IMR-90 (cell line): ENCODE data around the gene CEP128. TPM values are rescaled to one million over a fixed set of nuclear protein-coding genes. Genes with fewer than 3 reads are reported as not detected.

Experiments used
- ATAC-seq: fragments of 200-7000 bp; cut with Tn5 transposase; 2 replicates; pipeline ENCODE4 v1.9.1; 2020; ENCODE audit warnings: low read depth, mild to moderate bottlenecking, moderate library complexity
- BruUV-seq: library from RNA; stranded (reverse); fragments of 400-500 nt; replicated peaks from 2 replicates; lab custom pipeline; 2021; lab: Mats Ljungman, UMichigan
- CTCF ChIA-PET: fragments of 300-600 bp; formaldehyde crosslinking; extraction: SDS; loops from one replicate; lab custom pipeline; 2021; ENCODE audit warnings: antibody characterized with exemption; lab: Yijun Ruan, JAX
- POLR2A ChIA-PET: fragments of 300-600 bp; sonication (Branson Sonifier 250); formaldehyde crosslinking; loops from one replicate; lab custom pipeline; 2022; ENCODE audit warnings: antibody characterized with exemption; ENCODE audit not compliant: unreplicated experiment; lab: Charles Lee
- DNase-seq: peaks from one replicate; pipeline ENCODE4 v3.0.0; 2013
- H2AFZ ChIP-seq: replicated peaks from 2 replicates; pipeline ENCODE3; 2013; ENCODE audit warnings: low read length, mild to moderate bottlenecking; ENCODE audit not compliant: poor library complexity
- H2AK5ac ChIP-seq: 2 replicates; pipeline ENCODE4 v1.6.1; 2013; ENCODE audit warnings: low read depth, low read length, inconsistent platforms
- H2AK9ac ChIP-seq: replicated peaks from 2 replicates; pipeline ENCODE3; 2013; ENCODE audit warnings: mild to moderate bottlenecking, low read depth, low read length, moderate library complexity; ENCODE audit not compliant: poor library complexity
- H2BK120ac ChIP-seq: 2 replicates; pipeline ENCODE4 v1.6.1; 2013; ENCODE audit warnings: low read depth, low read length, inconsistent platforms
- H2BK15ac ChIP-seq: 3 replicates; pipeline ENCODE4 v1.6.1; 2013; ENCODE audit warnings: low read depth, low read length, inconsistent platforms
- H2BK20ac ChIP-seq: 2 replicates; pipeline ENCODE4 v1.6.1; 2013; ENCODE audit warnings: low read depth, mild to moderate bottlenecking, inconsistent platforms, low read length, moderate library complexity
- H2BK5ac ChIP-seq: 2 replicates; pipeline ENCODE4 v1.6.1; 2013; ENCODE audit warnings: mild to moderate bottlenecking, low read depth, low read length, inconsistent platforms; ENCODE audit not compliant: poor library complexity, severe bottlenecking
- H3K14ac ChIP-seq: replicated peaks from 2 replicates; pipeline ENCODE4 v1.6.1; 2013; ENCODE audit warnings: low read depth, low read length, inconsistent platforms
- H3K18ac ChIP-seq: 2 replicates; pipeline ENCODE4 v1.6.1; 2013; ENCODE audit warnings: low read depth, low read length, control low read depth
- H3K23ac ChIP-seq: 2 replicates; pipeline ENCODE4 v1.6.1; 2013; ENCODE audit warnings: low read depth, low read length, inconsistent platforms
- H3K27ac ChIP-seq: 2 replicates; pipeline ENCODE4 v1.5.1; 2013; ENCODE audit warnings: mild to moderate bottlenecking, control low read depth, low read length; ENCODE audit not compliant: insufficient read depth
- H3K27me3 ChIP-seq: 2 replicates; pipeline ENCODE4 v1.6.1; 2013; ENCODE audit warnings: low read length; ENCODE audit not compliant: control insufficient read depth, insufficient read depth
- H3K36me3 ChIP-seq: 2 replicates; pipeline ENCODE4 v1.6.1; 2013; ENCODE audit warnings: low read length, mixed read lengths; ENCODE audit not compliant: control insufficient read depth, insufficient read depth
- H3K4ac ChIP-seq: 2 replicates; pipeline ENCODE4 v1.6.1; 2013; ENCODE audit warnings: low read depth, low read length, inconsistent platforms
- H3K4me1 ChIP-seq: 2 replicates; pipeline ENCODE4 v1.6.1; 2013; ENCODE audit warnings: low read length, mixed read lengths; ENCODE audit not compliant: control insufficient read depth, insufficient read depth
- H3K4me2 ChIP-seq: 2 replicates; pipeline ENCODE4 v1.6.1; 2013; ENCODE audit warnings: low read depth, mild to moderate bottlenecking, control low read depth, low read length, moderate library complexity
- H3K4me3 ChIP-seq: 2 replicates; pipeline ENCODE4 v1.5.1; 2013; ENCODE audit warnings: low read depth, mild to moderate bottlenecking, control low read depth, low read length, moderate library complexity; ENCODE audit not compliant: insufficient read depth
- H3K56ac ChIP-seq: 2 replicates; pipeline ENCODE4 v1.6.1; 2013; ENCODE audit warnings: low read length, inconsistent platforms; ENCODE audit not compliant: insufficient read depth; ENCODE audit errors: extremely low read depth
- H3K79me1 ChIP-seq, 2 experiments: 2 replicates each; pipeline ENCODE4 v1.6.1; 2013; ENCODE audit warnings: low read length in 2 of 2, inconsistent platforms in 1 of 2, low read depth in 1 of 2
- H3K9ac ChIP-seq: 2 replicates; pipeline ENCODE4 v1.6.1; 2013; ENCODE audit warnings: low read depth, low read length, control low read depth
- H3K9me1 ChIP-seq: 2 replicates; pipeline ENCODE4 v1.6.1; 2013; ENCODE audit warnings: low read length, inconsistent platforms; ENCODE audit not compliant: insufficient read depth
- H3K9me3 ChIP-seq: 2 replicates; pipeline ENCODE4 v1.6.1; 2013; ENCODE audit warnings: low read length; ENCODE audit not compliant: control insufficient read depth, insufficient read depth
- H4K20me1 ChIP-seq: 2 replicates; pipeline ENCODE4 v1.6.1; 2013; ENCODE audit warnings: low read length, inconsistent platforms; ENCODE audit not compliant: insufficient read depth
- H4K5ac ChIP-seq: 2 replicates; pipeline ENCODE4 v1.6.1; 2013; ENCODE audit warnings: mild to moderate bottlenecking, low read depth, low read length, control low read depth
- H4K8ac ChIP-seq, 2 experiments: 2 replicates each; pipeline ENCODE4 v1.6.1; 2013; ENCODE audit warnings: low read depth in 2 of 2, low read length in 2 of 2, control low read depth in 1 of 2, inconsistent platforms in 1 of 2
- H4K91ac ChIP-seq: 2 replicates; pipeline ENCODE4 v1.6.1; 2013; ENCODE audit warnings: low read depth, low read length, inconsistent platforms; ENCODE audit not compliant: insufficient read depth
- BHLHE40 ChIP-seq: fragments of 150-350 bp; IDR thresholded peaks from 2 replicates; pipeline ENCODE4 v1.6.1; 2016; ENCODE audit warnings: mild to moderate bottlenecking, low read depth, low read length
- CHD1 ChIP-seq: IDR thresholded peaks from 2 replicates; pipeline ENCODE4 v1.6.1; 2012; ENCODE audit warnings: low read depth, low read length, improper control_type of control experiment
- FOS ChIP-seq: fragments of 150-350 bp; IDR thresholded peaks from 2 replicates; pipeline ENCODE4 v1.6.1; 2016; ENCODE audit warnings: low read depth, low read length
- MAFK ChIP-seq: IDR thresholded peaks from 2 replicates; pipeline ENCODE4 v1.6.1; 2012; ENCODE audit warnings: low read depth, low read length, improper control_type of control experiment
- MAZ ChIP-seq: IDR thresholded peaks from 2 replicates; pipeline ENCODE4 v1.6.1; 2012; ENCODE audit warnings: low read depth, mild to moderate bottlenecking, low read length, improper control_type of control experiment, moderate library complexity, borderline replicate concordance
- MXI1 ChIP-seq: IDR thresholded peaks from 2 replicates; pipeline ENCODE4 v1.6.1; 2012; ENCODE audit warnings: low read depth, mild to moderate bottlenecking, low read length, moderate library complexity, borderline replicate concordance
- NFE2L2 ChIP-seq: fragments of 150-350 bp; IDR thresholded peaks from 2 replicates; pipeline ENCODE4 v1.6.1; 2016; ENCODE audit warnings: low read depth, mild to moderate bottlenecking, low read length
- POLR2A ChIP-seq: IDR thresholded peaks from 2 replicates; pipeline ENCODE4 v1.6.1; 2012; ENCODE audit warnings: mild to moderate bottlenecking, low read depth, low read length
- RAD21 ChIP-seq: IDR thresholded peaks from 2 replicates; pipeline ENCODE4 v1.6.1; 2012; ENCODE audit warnings: low read length, improper control_type of control experiment
- RCOR1 ChIP-seq: IDR thresholded peaks from 2 replicates; pipeline ENCODE4 v1.6.1; 2012; ENCODE audit warnings: mild to moderate bottlenecking, low read length, improper control_type of control experiment; ENCODE audit not compliant: insufficient replicate concordance
- RFX5 ChIP-seq: IDR thresholded peaks from 2 replicates; pipeline ENCODE4 v1.8.0; 2012; ENCODE audit warnings: low read depth, mild to moderate bottlenecking, low read length, moderate library complexity
- SMC3 ChIP-seq: fragments of 150-350 bp; IDR thresholded peaks from 2 replicates; pipeline ENCODE4 v1.6.1; 2016; ENCODE audit warnings: low read depth, mild to moderate bottlenecking, antibody characterized with exemption, low read length, moderate library complexity
- WGBS, 2 experiments: methylation state at CpG; one replicate each; pipeline versions ENCODE4 v1.1.5 to v1.1.7; 2013; ENCODE audit warnings: missing lambda C conversion rate in 2 of 2; ENCODE audit not compliant: insufficient read length in 1 of 2; ENCODE audit errors: extremely low coverage in 2 of 2; 5-methylcytosine and 5-hydroxymethylcytosine counted together
- dilution Hi-C: fragments of 300-500 bp; cut with HindIII; formaldehyde crosslinking; loops from one replicate; pipeline ENCODE4 v1.14.3; 2018; ENCODE audit warnings: low sequenced_read_pairs; ENCODE audit not compliant: unreplicated experiment
- in situ Hi-C: fragments of 300-500 bp; cut with MboI; formaldehyde crosslinking; loops from 3 replicates; pipeline ENCODE4 v1.14.3; 2019; ENCODE audit warnings: low sequenced_read_pairs, inconsistent platforms, mixed read lengths
- intact Hi-C: fragments of 100-400 bp; cut with micrococcal nuclease; formaldehyde crosslinking; loops from 2 replicates; pipeline ENCODE4 v1.10.0; 2022
- polyA plus RNA-seq, 3 experiments: library from polyadenylated mRNA; depleted of rRNA; stranded (reverse); fragments of >200 nt; gene quantifications; 2 replicates each; pipeline ENCODE4 v1.2.3, GENCODE V29; 2012; ENCODE audit warnings: low replicate concordance in 1 of 3
- total RNA-seq: library from RNA; depleted of rRNA; stranded (reverse); fragments of >200 nt; gene quantifications from 2 replicates; pipeline ENCODE4 v1.2.3, GENCODE V29; 2012
- TF ChIP-seq, protein P1 (sequence below): fragments of 150-350 bp; IDR thresholded peaks from 2 replicates; pipeline ENCODE4 v1.6.1; 2017; ENCODE audit warnings: mild to moderate bottlenecking, antibody characterized with exemption, low read length, low read depth
- TF ChIP-seq, protein P2 (sequence below): conservative IDR thresholded peaks from 2 replicates; pipeline ENCODE4 v1.5.1; 2012; ENCODE audit warnings: mild to moderate bottlenecking, low read depth, low read length, improper control_type of control experiment
- TF ChIP-seq, protein P3 (sequence below): fragments of 150-350 bp; IDR thresholded peaks from 2 replicates; pipeline ENCODE4 v1.6.1; 2016; ENCODE audit warnings: low read depth, mild to moderate bottlenecking, low read length, moderate library complexity, borderline replicate concordance

The CEP128 gene
- total and polyA plus RNA-seq, 2 of the 4 experiments (the other 2 are of a cell fraction), result 1.9 to 5.7 TPM

DNA sequence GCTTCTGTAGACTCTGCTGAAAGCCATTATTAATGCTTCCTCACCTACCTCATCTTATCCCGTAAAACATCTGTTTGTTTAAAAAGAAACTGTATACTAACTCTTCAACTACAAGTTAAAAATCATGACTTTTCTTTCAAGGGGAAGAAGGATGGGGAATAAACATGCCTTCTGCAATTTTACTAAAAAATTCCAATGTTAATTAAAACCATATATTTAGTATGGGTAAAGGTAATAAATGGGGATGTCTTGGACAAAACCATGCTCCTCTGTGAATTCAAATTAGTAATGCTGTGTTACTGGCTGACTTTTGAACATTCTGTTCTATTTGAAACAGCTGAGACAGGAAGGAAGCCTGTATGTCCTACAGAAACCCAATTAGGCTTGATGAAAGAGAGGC, 419.1 kb downstream of the CEP128 start:
- H3K4me1 ChIP-seq, result peaks cover 5% of the 10 kb centered on the region
- H3K18ac ChIP-seq, result peak overlapping the region; percentile 77; the same call in 1 of the 2 replicates
- no peak overlapping the region for H3K27ac ChIP-seq
- H3K79me1 ChIP-seq, result no peaks in the 10 kb centered on the region
- no peak overlapping the region for H2BK5ac ChIP-seq
- H2AK5ac ChIP-seq, result no peak overlapping the region
- 0 out of 2 replicates have a peak overlapping the region, but pooled peaks have one; percentile 9 for H2BK120ac ChIP-seq
- H2AK9ac ChIP-seq, result no peak overlapping the region
- H3K9me3 ChIP-seq, result no peaks in the 10 kb centered on the region
- H2AFZ ChIP-seq, result no peak overlapping the region
- no peaks in the 10 kb centered on the region for H3K9me1 ChIP-seq
- H4K8ac ChIP-seq, result no peak overlapping the region
- no peaks in the 10 kb centered on the region for H4K20me1 ChIP-seq
- DNase-seq (no peak), ATAC-seq (no peak; the same call in 1 of the 2 replicates)
- H3K4me2 ChIP-seq, result no peak overlapping the region
- in situ Hi-C loops (no loop called here), dilution Hi-C loops (no loop called here), intact Hi-C loops (no loop called here)
- H3K14ac ChIP-seq, result no peak overlapping the region
- no peaks in the 10 kb centered on the region for H3K27me3 ChIP-seq
- CTCF ChIA-PET, result no interaction called here
- H3K56ac ChIP-seq, result no peak overlapping the region
- H4K5ac ChIP-seq, result no peak overlapping the region
- no peak overlapping the region for H2BK15ac ChIP-seq
- H3K23ac ChIP-seq, result no peak overlapping the region
- H3K9ac ChIP-seq, result no peak overlapping the region
- no peaks in the 10 kb centered on the region for H3K36me3 ChIP-seq
- BruUV-seq, result no TSS peak
- H2BK20ac ChIP-seq, result no peak overlapping the region
- POLR2A ChIA-PET, result no interaction called here
- no peak overlapping the region for H4K91ac ChIP-seq
- no peak overlapping the region for H3K4me3 ChIP-seq
- no CpG with 5 or more reads among the region's 1 CpG for WGBS, 2 experiments
- H3K4ac ChIP-seq, result no peak overlapping the region
- TF ChIP-seq, protein P1, sequence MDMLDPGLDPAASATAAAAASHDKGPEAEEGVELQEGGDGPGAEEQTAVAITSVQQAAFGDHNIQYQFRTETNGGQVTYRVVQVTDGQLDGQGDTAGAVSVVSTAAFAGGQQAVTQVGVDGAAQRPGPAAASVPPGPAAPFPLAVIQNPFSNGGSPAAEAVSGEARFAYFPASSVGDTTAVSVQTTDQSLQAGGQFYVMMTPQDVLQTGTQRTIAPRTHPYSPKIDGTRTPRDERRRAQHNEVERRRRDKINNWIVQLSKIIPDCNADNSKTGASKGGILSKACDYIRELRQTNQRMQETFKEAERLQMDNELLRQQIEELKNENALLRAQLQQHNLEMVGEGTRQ, result no peak
- TF ChIP-seq, protein P2, sequence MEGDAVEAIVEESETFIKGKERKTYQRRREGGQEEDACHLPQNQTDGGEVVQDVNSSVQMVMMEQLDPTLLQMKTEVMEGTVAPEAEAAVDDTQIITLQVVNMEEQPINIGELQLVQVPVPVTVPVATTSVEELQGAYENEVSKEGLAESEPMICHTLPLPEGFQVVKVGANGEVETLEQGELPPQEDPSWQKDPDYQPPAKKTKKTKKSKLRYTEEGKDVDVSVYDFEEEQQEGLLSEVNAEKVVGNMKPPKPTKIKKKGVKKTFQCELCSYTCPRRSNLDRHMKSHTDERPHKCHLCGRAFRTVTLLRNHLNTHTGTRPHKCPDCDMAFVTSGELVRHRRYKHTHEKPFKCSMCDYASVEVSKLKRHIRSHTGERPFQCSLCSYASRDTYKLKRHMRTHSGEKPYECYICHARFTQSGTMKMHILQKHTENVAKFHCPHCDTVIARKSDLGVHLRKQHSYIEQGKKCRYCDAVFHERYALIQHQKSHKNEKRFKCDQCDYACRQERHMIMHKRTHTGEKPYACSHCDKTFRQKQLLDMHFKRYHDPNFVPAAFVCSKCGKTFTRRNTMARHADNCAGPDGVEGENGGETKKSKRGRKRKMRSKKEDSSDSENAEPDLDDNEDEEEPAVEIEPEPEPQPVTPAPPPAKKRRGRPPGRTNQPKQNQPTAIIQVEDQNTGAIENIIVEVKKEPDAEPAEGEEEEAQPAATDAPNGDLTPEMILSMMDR, result no peak
- TF ChIP-seq SMC3, result no peak
- TF ChIP-seq MAFK, result no peak
- TF ChIP-seq MAZ, result no peak
- no peak for TF ChIP-seq BHLHE40
- TF ChIP-seq POLR2A, result no peak
- TF ChIP-seq, protein P3, sequence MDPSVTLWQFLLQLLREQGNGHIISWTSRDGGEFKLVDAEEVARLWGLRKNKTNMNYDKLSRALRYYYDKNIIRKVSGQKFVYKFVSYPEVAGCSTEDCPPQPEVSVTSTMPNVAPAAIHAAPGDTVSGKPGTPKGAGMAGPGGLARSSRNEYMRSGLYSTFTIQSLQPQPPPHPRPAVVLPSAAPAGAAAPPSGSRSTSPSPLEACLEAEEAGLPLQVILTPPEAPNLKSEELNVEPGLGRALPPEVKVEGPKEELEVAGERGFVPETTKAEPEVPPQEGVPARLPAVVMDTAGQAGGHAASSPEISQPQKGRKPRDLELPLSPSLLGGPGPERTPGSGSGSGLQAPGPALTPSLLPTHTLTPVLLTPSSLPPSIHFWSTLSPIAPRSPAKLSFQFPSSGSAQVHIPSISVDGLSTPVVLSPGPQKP, result no peak
- TF ChIP-seq RFX5, result no peak
- no peak for TF ChIP-seq FOS
- no peak for TF ChIP-seq NFE2L2
- TF ChIP-seq RAD21, result no peak
- no peak for TF ChIP-seq MXI1
- no peak for TF ChIP-seq RCOR1
- no peak for TF ChIP-seq CHD1
